ENCODE results near the gene RASGRP4.

DNA sequence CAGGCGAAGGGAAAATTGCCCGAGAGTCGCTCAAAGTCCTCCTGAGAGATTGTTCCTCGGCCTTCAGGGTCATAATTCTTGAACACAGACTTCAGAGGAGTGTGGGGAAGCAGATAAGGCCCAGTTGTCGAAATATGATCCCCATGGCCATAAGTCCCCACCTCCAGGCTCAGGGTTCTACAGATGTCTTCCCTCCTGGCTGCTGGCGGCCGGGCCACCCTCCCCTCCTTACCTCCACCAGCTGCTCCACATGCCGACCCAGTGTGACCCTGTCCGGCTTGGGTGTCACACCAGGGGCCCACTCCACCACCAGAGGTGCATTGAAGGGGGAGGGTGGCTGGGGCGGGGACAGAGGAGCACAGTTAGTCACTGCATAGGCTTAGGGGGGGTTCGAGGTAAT, 13.1 kb downstream of the RASGRP4 start:
- no peak for TF ChIP-seq EZH2 (IDR thresholded peaks at IDR 0.05; ENCODE audit: borderline replicate concordance, low read depth, low read length, poor library complexity, severe bottlenecking)
- TF ChIP-seq CTCF (conservative IDR thresholded peaks at IDR 0.05; ENCODE audit: low read depth, low read length): no peak

All from A673 (cell line).